Stomach (tissue), 4 donors: ENCODE data around the gene TRIM14.

Source experiments
- POLR2A ChIP-seq, 4 donors: fragments of 450-650 bp; IDR thresholded peaks; one replicate each; pipeline ENCODE4 v1.6.1; 2016; ENCODE audit warnings: antibody characterized with exemption in 4 of 4, control low read depth in 2 of 4, mild to moderate bottlenecking in 1 of 4, moderate library complexity in 1 of 4
- TF ChIP-seq, protein P1 (sequence below), 7 experiments: fragments of 450-650 bp in 4 of 7; fragments of 200-600 bp in 3 of 7; sonication (generic) in 3 of 7; IDR thresholded peaks; one replicate each; pipeline ENCODE4 v1.5.1; 2016 to 2019; ENCODE audit warnings: antibody characterized with exemption in 7 of 7, control low read depth in 2 of 7, mild to moderate bottlenecking in 1 of 7

DNA sequence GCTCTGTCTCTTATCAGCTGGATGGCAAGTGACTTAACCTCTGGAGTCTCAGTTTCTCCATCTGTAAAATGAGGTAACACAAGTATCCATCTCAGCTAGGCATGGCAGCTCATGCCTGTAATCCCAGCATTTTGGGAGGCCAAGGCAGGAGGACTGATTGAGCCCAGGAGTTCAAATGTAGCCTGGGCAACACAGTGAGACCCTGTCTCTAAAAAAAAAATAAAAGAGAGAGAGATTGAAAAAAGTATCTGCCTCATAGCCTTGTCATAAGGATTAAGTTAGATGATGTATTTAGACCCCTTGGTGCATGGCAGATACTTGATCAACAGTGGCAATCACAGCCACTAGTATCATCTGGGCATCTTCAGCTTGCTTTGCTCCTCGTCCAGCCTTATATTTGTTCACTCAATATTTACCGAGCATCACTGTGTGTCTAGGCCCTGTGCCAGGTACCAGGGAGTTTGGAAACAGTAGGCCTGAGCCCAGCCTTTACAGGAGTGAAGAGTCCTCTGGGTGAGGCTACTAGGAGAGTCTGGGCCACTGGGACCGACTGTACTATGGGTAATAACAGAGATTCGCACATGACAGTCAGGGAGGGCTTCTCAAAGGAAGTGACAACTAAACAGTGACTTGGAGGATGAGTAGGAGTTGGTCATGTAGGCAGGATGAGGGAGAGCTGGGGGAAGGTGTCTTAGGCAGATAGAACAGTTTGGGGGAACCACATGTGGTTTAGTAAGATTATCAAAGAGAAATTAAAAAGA, 39.2 kb upstream of the TRIM14 start:
- TF ChIP-seq, protein P1, sequence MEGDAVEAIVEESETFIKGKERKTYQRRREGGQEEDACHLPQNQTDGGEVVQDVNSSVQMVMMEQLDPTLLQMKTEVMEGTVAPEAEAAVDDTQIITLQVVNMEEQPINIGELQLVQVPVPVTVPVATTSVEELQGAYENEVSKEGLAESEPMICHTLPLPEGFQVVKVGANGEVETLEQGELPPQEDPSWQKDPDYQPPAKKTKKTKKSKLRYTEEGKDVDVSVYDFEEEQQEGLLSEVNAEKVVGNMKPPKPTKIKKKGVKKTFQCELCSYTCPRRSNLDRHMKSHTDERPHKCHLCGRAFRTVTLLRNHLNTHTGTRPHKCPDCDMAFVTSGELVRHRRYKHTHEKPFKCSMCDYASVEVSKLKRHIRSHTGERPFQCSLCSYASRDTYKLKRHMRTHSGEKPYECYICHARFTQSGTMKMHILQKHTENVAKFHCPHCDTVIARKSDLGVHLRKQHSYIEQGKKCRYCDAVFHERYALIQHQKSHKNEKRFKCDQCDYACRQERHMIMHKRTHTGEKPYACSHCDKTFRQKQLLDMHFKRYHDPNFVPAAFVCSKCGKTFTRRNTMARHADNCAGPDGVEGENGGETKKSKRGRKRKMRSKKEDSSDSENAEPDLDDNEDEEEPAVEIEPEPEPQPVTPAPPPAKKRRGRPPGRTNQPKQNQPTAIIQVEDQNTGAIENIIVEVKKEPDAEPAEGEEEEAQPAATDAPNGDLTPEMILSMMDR (IDR thresholded peaks at IDR 0.05) = no peak
- no peak for TF ChIP-seq POLR2A (IDR thresholded peaks at IDR 0.05)
